EH (cell line): Measurements from ENCODE around the gene TMEM253.

Source experiments
- DNase-seq: peaks from one replicate; pipeline ENCODE4 v3.0.0-alpha.2; 2015; ENCODE audit warnings: low read depth

The TMEM253 gene

GRCh38 chr14:21104448-21105060 lies 3.7 kb downstream of the TMEM253 start:
- peak; percentile 80 for DNase-seq

GRCh38 chr14:21105095-21105494 lies 4.2 kb downstream of the TMEM253 start:
- no peak for DNase-seq

- no peak for DNase-seq
These were observed 5.3 kb downstream of the TMEM253 start for GRCh38 chr14:21106176-21106497.

- DNase-seq, result peak; percentile 74
These were observed 5.8 kb downstream of the TMEM253 start for GRCh38 chr14:21106498-21107282.

GRCh38 chr14:21107283-21107800 lies 6.5 kb downstream of the TMEM253 start:
- DNase-seq, result no peak

GRCh38 chr14:21108791-21109190 lies 7.9 kb downstream of the TMEM253 start:
- DNase-seq, result no peak

- DNase-seq, result no peak
These were observed 8.7 kb downstream of the TMEM253 start for GRCh38 chr14:21109377-21110138.

- no peak for DNase-seq
These were observed 11.4 kb downstream of the TMEM253 start for GRCh38 chr14:21112255-21112654.

- DNase-seq, result no peak
These were observed 12.5 kb downstream of the TMEM253 start for GRCh38 chr14:21113369-21113768.

GRCh38 chr14:21118933-21119332 lies 18.1 kb downstream of the TMEM253 start:
- DNase-seq, result no peak

- DNase-seq, result no peak
These were observed 19.8 kb downstream of the TMEM253 start for GRCh38 chr14:21120686-21121085.

- DNase-seq, result no peak
These were observed 20.3 kb downstream of the TMEM253 start for GRCh38 chr14:21121122-21121521.

- no peak for DNase-seq
These were observed 22.6 kb downstream of the TMEM253 start for GRCh38 chr14:21123429-21123828.

GRCh38 chr14:21133901-21134300 lies 33.0 kb downstream of the TMEM253 start:
- no peak for DNase-seq

- peak; percentile 10 for DNase-seq
These were observed 35.2 kb downstream of the TMEM253 start for GRCh38 chr14:21136024-21136423.

GRCh38 chr14:21142357-21142756 lies 41.5 kb downstream of the TMEM253 start:
- no peak for DNase-seq

- no peak for DNase-seq
These were observed 44.6 kb downstream of the TMEM253 start for GRCh38 chr14:21145437-21145836.

GRCh38 chr14:21149641-21150367 lies 48.9 kb downstream of the TMEM253 start:
- no peak for DNase-seq
